ENCODE measurements around the gene C19orf38. TPM values are rescaled to one million over a fixed set of nuclear protein-coding genes. Genes with fewer than 3 reads are reported as not detected.

C19orf38 gene
- total RNA-seq, 2 donors from 2014 or later = 0.24 TPM; not detected in 1

GRCh38 chr19:10812196-10812595 lies 36.0 kb upstream of the C19orf38 start:
- H3K9me3 ChIP-seq (ENCODE audit: control insufficient read depth, low read length) = no peaks in the 10 kb centered on the region
- H3K9ac ChIP-seq (ENCODE audit: extremely low read depth, low read length, poor library complexity, severe bottlenecking) = no peak overlapping the region
- DNase-seq = peak; percentile 59
- no peaks in the 10 kb centered on the region for H3K4me1 ChIP-seq (ENCODE audit: control insufficient read depth, insufficient read depth, low read length)
- peaks cover 33% of the 10 kb centered on the region for H3K36me3 Mint-ChIP-seq (ENCODE audit: low read depth)
- TF ChIP-seq CTCF (conservative IDR thresholded peaks at IDR 0.05) = no peak
- H3K27me3 Mint-ChIP-seq (ENCODE audit: insufficient read depth) = no peaks in the 10 kb centered on the region
- no peak overlapping the region for H3K4me3 Mint-ChIP-seq
- 94 to 98% methylated on average over 12 to 19 of the region's 19 CpGs for WGBS, 2 experiments (ENCODE audit: insufficient coverage in 1 of 2, insufficient read length in 1 of 2)
- H3K27ac ChIP-seq (ENCODE audit: low read depth, low read length) = no peak overlapping the region
- no peaks in the 10 kb centered on the region for H3K4me1 Mint-ChIP-seq
- H3K27me3 ChIP-seq (ENCODE audit: control insufficient read depth, insufficient read depth, low read length, poor library complexity, severe bottlenecking) = no peaks in the 10 kb centered on the region
- H3K36me3 ChIP-seq (ENCODE audit: control insufficient read depth, insufficient read depth, low read length) = peaks cover 45% of the 10 kb centered on the region
- H3K9me3 Mint-ChIP-seq = no peaks in the 10 kb centered on the region
- H3K27ac Mint-ChIP-seq = peak overlapping the region; percentile 35
- no peak overlapping the region for H3K4me3 ChIP-seq (ENCODE audit: low read length)

- Histone ChIP-seq H3K27ac (ENCODE audit: low read depth, low read length) (no peak overlapping the region), H3K27me3 (ENCODE audit: control insufficient read depth, insufficient read depth, low read length, poor library complexity, severe bottlenecking) (no peaks in the 10 kb centered on the region), H3K9me3 (ENCODE audit: control insufficient read depth, low read length) (no peaks in the 10 kb centered on the region), H3K4me1 (ENCODE audit: control insufficient read depth, insufficient read depth, low read length) (no peaks in the 10 kb centered on the region), H3K4me3 (ENCODE audit: low read length) (no peak overlapping the region), H3K36me3 (ENCODE audit: control insufficient read depth, insufficient read depth, low read length) (peaks cover 45% of the 10 kb centered on the region), H3K9ac (ENCODE audit: extremely low read depth, low read length, poor library complexity, severe bottlenecking) (no peak overlapping the region)
- no peaks in the 10 kb centered on the region for H3K27me3 Mint-ChIP-seq (ENCODE audit: insufficient read depth)
- no peak overlapping the region for H3K27ac Mint-ChIP-seq
- peaks cover 32% of the 10 kb centered on the region for H3K36me3 Mint-ChIP-seq (ENCODE audit: low read depth)
- 93 to 96% methylated on average over 7 to 9 of the region's 9 CpGs for WGBS, 2 experiments (ENCODE audit: insufficient coverage in 1 of 2, insufficient read length in 1 of 2)
- no peak for TF ChIP-seq CTCF (conservative IDR thresholded peaks at IDR 0.05)
- peak; percentile 43 for DNase-seq
- H3K9me3 Mint-ChIP-seq = no peaks in the 10 kb centered on the region
- no peaks in the 10 kb centered on the region for H3K4me1 Mint-ChIP-seq
- H3K4me3 Mint-ChIP-seq = no peak overlapping the region
These were observed 35.3 kb upstream of the C19orf38 start for GRCh38 chr19:10812902-10813404.

GRCh38 chr19:10815007-10815536 lies 33.1 kb upstream of the C19orf38 start:
- WGBS, 2 experiments (ENCODE audit: insufficient coverage in 1 of 2, insufficient read length in 1 of 2) = 97% methylated on average over 7 to 9 of the region's 9 CpGs
- TF ChIP-seq CTCF (conservative IDR thresholded peaks at IDR 0.05) = no peak
- Histone ChIP-seq H3K9ac (ENCODE audit: extremely low read depth, low read length, poor library complexity, severe bottlenecking) (no peak overlapping the region), H3K4me1 (ENCODE audit: control insufficient read depth, insufficient read depth, low read length) (no peaks in the 10 kb centered on the region), H3K4me3 (ENCODE audit: low read length) (no peak overlapping the region), H3K9me3 (ENCODE audit: control insufficient read depth, low read length) (no peaks in the 10 kb centered on the region), H3K36me3 (ENCODE audit: control insufficient read depth, insufficient read depth, low read length) (peaks cover 31% of the 10 kb centered on the region), H3K27me3 (ENCODE audit: control insufficient read depth, insufficient read depth, low read length, poor library complexity, severe bottlenecking) (no peaks in the 10 kb centered on the region), H3K27ac (ENCODE audit: low read depth, low read length) (no peak overlapping the region)
- Mint-ChIP-seq H3K27ac (peak overlapping the region; percentile 37), H3K4me1 (no peaks in the 10 kb centered on the region), H3K4me3 (no peak overlapping the region), H3K9me3 (no peaks in the 10 kb centered on the region), H3K27me3 (ENCODE audit: insufficient read depth) (no peaks in the 10 kb centered on the region), H3K36me3 (ENCODE audit: low read depth) (peaks cover 26% of the 10 kb centered on the region)
- no peak for DNase-seq

All from endodermal cell (in vitro differentiated cells).